WERI-Rb-1 (cell line): ENCODE data around the gene ATXN7L3.

Experiments used
- DNase-seq: peaks from one replicate; pipeline ENCODE4 v3.0.0-alpha.2; 2020
- H3K27ac ChIP-seq: fragments of 250-450 bp; sonication (Bioruptor Pico); 2 replicates; pipeline ENCODE4 v1.5.1; 2020; ENCODE audit warnings: mild to moderate bottlenecking, moderate library complexity
- H3K27me3 ChIP-seq: fragments of 250-450 bp; sonication (Bioruptor Pico); 2 replicates; pipeline ENCODE4 v1.5.1; 2021; ENCODE audit warnings: mild to moderate bottlenecking, low read depth, moderate library complexity; ENCODE audit not compliant: insufficient read depth, severe bottlenecking
- H3K36me3 ChIP-seq: fragments of 250-450 bp; sonication (Bioruptor Pico); 2 replicates; pipeline ENCODE4 v1.5.1; 2020; ENCODE audit warnings: mild to moderate bottlenecking, moderate library complexity
- H3K4me3 ChIP-seq: 2 replicates; pipeline ENCODE4 v1.5.1; 2011; ENCODE audit warnings: low read depth, mild to moderate bottlenecking, control low read depth, low read length
- H3K9me3 ChIP-seq: fragments of 250-450 bp; sonication (Bioruptor Pico); 2 replicates; pipeline ENCODE4 v1.5.1; 2021; ENCODE audit warnings: mild to moderate bottlenecking, moderate library complexity; ENCODE audit not compliant: severe bottlenecking
- CTCF ChIP-seq: IDR thresholded peaks from 2 replicates; pipeline ENCODE4 v1.5.1; 2011; ENCODE audit warnings: low read depth, mild to moderate bottlenecking, control low read depth, inconsistent platforms, low read length

The ATXN7L3 gene

GRCh38 chr17:44200478-44201155, 933 bp upstream of the ATXN7L3 start:
- no peak for TF ChIP-seq CTCF
- peak overlapping the region; percentile 89 for H3K27ac ChIP-seq
- no peaks in the 10 kb centered on the region for H3K9me3 ChIP-seq
- peaks cover 23% of the 10 kb centered on the region for H3K36me3 ChIP-seq
- peak; percentile 68 for DNase-seq
- H3K27me3 ChIP-seq, result no peaks in the 10 kb centered on the region
- peak overlapping the region; percentile 55 for H3K4me3 ChIP-seq

- H3K27ac ChIP-seq, result peak overlapping the region; percentile 93
- peaks cover 40% of the 10 kb centered on the region for H3K36me3 ChIP-seq
- H3K27me3 ChIP-seq, result no peaks in the 10 kb centered on the region
- H3K9me3 ChIP-seq, result no peaks in the 10 kb centered on the region
- no peak for TF ChIP-seq CTCF
- peak overlapping the region; percentile 87 for H3K4me3 ChIP-seq
- peak; percentile 67 for DNase-seq
These were observed 747 bp downstream of the ATXN7L3 start for GRCh38 chr17:44198721-44199552.

GRCh38 chr17:44197980-44198720, 1.5 kb downstream of the ATXN7L3 start:
- peak overlapping the region; percentile 93 for H3K27ac ChIP-seq
- no peak for DNase-seq
- TF ChIP-seq CTCF, result 0 out of 2 replicates have a peak, but pooled peaks have one; percentile 14

GRCh38 chr17:44197107-44197506, 2.6 kb downstream of the ATXN7L3 start:
- Histone ChIP-seq H3K4me3 (no peak overlapping the region), H3K9me3 (no peaks in the 10 kb centered on the region), H3K27ac (no peak overlapping the region), H3K27me3 (no peaks in the 10 kb centered on the region), H3K36me3 (peaks cover 53% of the 10 kb centered on the region)
- TF ChIP-seq CTCF, result no peak
- DNase-seq, result no peak

More at GRCh38 chr17:44197980-44198720, 1.5 kb downstream of the ATXN7L3 start:
- no peaks in the 10 kb centered on the region for H3K27me3 ChIP-seq
- no peaks in the 10 kb centered on the region for H3K9me3 ChIP-seq
- H3K36me3 ChIP-seq, result peaks cover 47% of the 10 kb centered on the region
- peak overlapping the region; percentile 87 for H3K4me3 ChIP-seq

- H3K9me3 ChIP-seq, result no peaks in the 10 kb centered on the region
- no peak overlapping the region for H3K4me3 ChIP-seq
- DNase-seq, result no peak
- TF ChIP-seq CTCF, result no peak
- peaks cover 80% of the 10 kb centered on the region for H3K36me3 ChIP-seq
- no peaks in the 10 kb centered on the region for H3K27me3 ChIP-seq
- H3K27ac ChIP-seq, result peak overlapping the region; percentile 54
These were observed 6.2 kb downstream of the ATXN7L3 start for GRCh38 chr17:44193326-44194084.
